A549 (cell line): Measurements from ENCODE around the gene FAM3A.

ENCODE experiments used
- CTCF ChIP-seq: fragments of >200 bp; sonication (Bioruptor Twin); formaldehyde crosslinking; IDR thresholded peaks from 3 replicates; pipeline ENCODE4 v1.5.1; 2016
- EP300 ChIP-seq, 2 experiments: fragments of >200 bp; sonication (Bioruptor Twin); formaldehyde crosslinking; IDR thresholded peaks; 2 replicates in 1 of 2; 3 replicates in 1 of 2; pipeline ENCODE4 v1.6.1; 2016 to 2017
- MAZ ChIP-seq: fragments of 150-350 bp; IDR thresholded peaks from 2 replicates; pipeline ENCODE4 v1.6.1; 2014; ENCODE audit warnings: antibody characterized with exemption, low read depth, low read length, borderline replicate concordance
- POLR2A ChIP-seq: IDR thresholded peaks from 2 replicates; pipeline ENCODE4 v1.6.1; 2012; ENCODE audit warnings: mild to moderate bottlenecking, low read length
- POLR2AphosphoS2 ChIP-seq: conservative IDR thresholded peaks from 2 replicates; pipeline ENCODE4 v1.6.1; 2012; ENCODE audit warnings: low read length, improper control_type of control experiment, inconsistent platforms
- RFX5 ChIP-seq: fragments of 450-650 bp; IDR thresholded peaks from 2 replicates; pipeline ENCODE4 v1.7.1; 2014; ENCODE audit warnings: antibody characterized with exemption, mild to moderate bottlenecking, moderate library complexity
- ZC3H11A ChIP-seq: fragments of 450-650 bp; IDR thresholded peaks from 2 replicates; pipeline ENCODE4 v1.6.1; 2014; ENCODE audit warnings: antibody characterized with exemption, mild to moderate bottlenecking

- TF ChIP-seq CTCF (no peak), POLR2A (no peak), EP300 (IDR thresholded peaks at IDR 0.05) (no peak), POLR2AphosphoS2 (no peak), MAZ (no peak), RFX5 (no peak), ZC3H11A (no peak)
Observed at GRCh38 chrX:154512879-154513553, 3.0 kb downstream of the FAM3A start.
